Astrocyte of the spinal cord (primary cell): Measurements from ENCODE around the gene MRGPRG.

Experiments
- DNase-seq: peaks from one replicate; pipeline ENCODE4 v3.0.0; 2011; ENCODE audit warnings: low read depth, low spot score
- H3K4me3 ChIP-seq: 2 replicates; pipeline ENCODE4 v1.5.1; 2011; ENCODE audit warnings: low read depth, mild to moderate bottlenecking, low read length, moderate library complexity
- in situ Hi-C: cut with HindIII; loops from 2 replicates; pipeline ENCODE4 v1.10.0; 2017; ENCODE audit warnings: low sequenced_read_pairs
- TF ChIP-seq, protein P1 (sequence below): IDR thresholded peaks from 2 replicates; pipeline ENCODE4 v1.5.1; 2012; ENCODE audit warnings: low read depth, mild to moderate bottlenecking, low read length, inconsistent platforms

Gene MRGPRG

DNA sequence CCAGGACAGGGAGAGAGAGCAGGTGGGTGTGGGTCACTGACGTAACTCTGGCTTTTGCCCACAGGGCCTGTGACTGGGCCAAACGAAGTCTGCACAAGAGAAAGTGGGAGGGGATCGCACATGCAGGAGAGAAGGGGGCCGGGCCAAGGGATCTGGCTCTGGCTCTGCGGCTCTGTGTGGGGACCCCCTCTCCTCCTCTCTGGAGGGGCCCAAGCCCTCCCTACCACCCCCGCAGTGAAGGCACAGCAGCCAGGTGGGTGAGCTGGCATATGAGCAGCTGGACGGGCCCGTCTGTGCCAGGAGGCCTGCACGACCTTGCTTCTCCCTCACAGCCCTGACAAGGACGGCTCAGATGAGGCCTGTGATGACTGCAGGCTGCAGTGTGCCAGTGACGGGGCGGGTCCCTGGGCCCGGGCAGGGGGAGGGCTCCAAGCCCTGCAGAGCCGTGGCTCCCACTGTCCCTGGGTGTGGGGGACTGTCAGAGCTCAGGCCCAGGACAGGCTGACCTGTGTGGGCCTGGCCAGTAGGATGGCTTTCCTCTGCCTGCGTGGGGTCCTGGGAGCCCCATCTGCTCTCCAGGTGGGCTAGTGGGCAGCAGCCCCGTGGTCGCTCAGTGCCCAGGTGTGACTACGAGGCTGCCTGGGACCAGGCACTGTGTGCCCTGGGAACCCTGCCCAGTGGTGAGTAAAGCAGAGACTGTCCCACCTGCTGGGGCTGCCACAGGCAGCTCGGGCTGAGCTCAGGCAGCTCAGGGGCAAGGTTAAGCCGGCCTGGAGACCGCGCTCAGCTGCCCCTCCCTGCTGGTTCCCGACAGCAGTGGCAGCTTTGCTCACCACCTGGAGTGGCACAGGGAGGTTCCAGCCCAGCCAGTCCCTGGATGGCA is 22.2 kb downstream of the MRGPRG start:
- in situ Hi-C loops, result no loop called here
- H3K4me3 ChIP-seq, result no peak overlapping the region
- TF ChIP-seq, protein P1, sequence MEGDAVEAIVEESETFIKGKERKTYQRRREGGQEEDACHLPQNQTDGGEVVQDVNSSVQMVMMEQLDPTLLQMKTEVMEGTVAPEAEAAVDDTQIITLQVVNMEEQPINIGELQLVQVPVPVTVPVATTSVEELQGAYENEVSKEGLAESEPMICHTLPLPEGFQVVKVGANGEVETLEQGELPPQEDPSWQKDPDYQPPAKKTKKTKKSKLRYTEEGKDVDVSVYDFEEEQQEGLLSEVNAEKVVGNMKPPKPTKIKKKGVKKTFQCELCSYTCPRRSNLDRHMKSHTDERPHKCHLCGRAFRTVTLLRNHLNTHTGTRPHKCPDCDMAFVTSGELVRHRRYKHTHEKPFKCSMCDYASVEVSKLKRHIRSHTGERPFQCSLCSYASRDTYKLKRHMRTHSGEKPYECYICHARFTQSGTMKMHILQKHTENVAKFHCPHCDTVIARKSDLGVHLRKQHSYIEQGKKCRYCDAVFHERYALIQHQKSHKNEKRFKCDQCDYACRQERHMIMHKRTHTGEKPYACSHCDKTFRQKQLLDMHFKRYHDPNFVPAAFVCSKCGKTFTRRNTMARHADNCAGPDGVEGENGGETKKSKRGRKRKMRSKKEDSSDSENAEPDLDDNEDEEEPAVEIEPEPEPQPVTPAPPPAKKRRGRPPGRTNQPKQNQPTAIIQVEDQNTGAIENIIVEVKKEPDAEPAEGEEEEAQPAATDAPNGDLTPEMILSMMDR, result no peak
- DNase-seq, result no peak

DNA sequence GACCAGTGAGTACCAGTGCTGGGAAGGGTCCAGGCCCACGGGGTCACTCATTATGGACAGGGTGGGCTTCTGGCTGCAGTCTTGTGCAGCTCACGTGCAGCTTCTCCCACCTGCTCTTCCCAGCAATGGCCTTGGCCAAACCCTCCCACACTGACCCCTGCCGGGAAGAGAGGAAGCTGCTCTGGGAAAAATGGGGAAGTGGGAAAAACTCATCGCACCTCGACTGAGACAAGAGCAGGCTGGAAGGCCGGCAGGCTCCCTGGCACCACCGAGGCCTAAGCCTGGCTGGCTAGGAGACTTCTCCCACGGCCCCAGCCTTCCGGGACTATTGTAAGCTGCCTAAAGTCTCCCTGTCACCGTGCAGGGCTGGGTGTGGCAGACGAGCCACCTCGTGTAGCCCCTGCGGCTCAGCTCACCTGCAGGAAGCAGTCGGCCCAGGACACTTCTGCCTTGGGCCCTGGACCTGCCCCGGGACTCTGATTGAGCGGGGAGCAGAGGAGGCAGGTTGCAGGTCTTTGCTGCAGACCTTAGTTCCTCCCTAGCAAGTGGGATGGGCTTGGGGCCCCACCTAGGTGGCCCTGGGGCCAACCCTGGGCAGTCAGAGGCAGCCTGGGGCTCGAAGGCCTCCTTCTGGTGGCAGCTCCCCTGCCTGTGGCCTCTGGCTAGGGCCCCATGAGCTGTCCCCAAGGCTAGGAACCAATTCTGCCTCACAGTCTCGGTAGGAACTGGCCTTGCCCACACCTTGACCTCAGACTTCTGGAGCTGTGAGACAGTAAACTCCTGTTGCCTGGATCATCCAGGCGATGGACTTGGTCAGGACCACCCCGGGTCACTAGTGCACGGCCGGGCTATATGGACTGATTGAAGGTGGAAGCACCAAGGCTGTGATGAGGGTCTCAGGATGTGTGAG is 23.1 kb downstream of the MRGPRG start:
- no peak overlapping the region for H3K4me3 ChIP-seq
- TF ChIP-seq, protein P1, result peak; percentile 54
- in situ Hi-C loops, result no loop called here
- no peak for DNase-seq

DNA sequence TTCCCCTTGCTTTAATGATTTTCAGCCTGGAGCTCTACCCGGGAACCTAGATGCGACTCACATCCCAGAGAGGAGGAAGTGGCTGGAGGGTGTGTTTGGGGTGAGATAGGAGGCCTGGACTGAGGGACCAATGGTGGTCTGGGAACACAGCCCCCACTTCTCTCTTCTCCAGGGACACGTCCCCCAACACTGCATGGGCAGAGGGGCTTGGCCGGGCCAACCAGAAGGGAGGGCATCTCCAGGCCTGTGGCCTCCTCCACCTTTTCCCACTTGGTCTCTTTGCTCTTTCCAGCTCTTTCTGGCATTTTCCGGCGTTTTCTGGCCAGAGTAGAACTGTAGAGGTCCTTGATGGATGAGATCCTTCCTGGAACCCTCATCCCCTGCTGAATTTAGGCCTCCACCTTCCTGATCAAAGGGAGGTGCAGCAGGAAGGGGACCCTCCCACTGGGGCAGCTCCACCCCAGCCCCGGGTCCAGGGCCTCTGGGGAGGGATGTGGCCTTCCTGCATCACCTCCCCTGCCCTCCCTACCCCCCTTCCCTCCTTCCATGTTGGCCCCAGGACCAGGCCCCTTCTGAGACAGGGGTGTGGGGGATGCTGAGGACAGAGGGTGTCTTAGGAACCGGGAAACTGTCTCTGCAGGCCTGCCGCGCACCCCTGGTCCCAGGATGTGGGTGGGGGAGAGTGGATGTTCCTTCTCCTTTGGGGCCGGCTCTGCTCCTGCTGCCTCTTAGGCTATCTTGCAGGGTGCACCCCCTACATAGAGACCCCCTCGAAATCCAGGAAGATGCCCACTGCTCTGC is 24.4 kb downstream of the MRGPRG start:
- in situ Hi-C loops, result no loop called here
- DNase-seq, result no peak
- TF ChIP-seq, protein P1, result no peak
- H3K4me3 ChIP-seq, result no peak overlapping the region

DNA sequence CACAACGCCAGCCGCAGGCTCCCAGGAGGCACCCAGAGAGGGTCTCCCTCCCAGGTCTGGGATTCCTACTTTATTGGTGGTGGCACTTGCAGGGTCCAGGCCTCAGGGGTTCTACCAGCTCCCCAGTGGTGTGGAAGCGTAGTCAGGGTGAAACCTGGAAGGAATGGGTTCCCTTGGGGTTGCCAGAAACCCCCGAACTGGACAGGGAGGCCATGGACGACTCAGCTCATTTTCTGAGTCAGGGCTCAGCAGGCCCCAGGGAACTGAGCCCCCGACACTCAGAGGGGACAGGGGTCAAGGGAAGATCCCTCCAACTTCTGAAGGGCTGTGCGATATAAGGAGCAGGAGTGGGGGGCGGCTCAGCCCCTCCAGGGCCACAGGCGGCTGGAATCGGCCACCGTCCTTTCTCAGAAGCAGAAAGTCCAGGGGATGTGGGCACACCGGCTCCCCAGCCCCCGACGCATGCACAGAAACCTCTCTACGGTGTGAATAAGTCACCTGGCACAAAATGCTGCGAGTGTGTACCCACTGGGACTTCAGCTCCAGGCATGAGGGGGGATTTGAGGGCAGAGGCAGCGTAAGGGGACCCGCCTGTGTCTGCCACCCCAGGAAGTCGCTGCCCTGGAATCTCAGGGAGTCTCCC is 25.1 kb downstream of the MRGPRG start:
- no peak overlapping the region for H3K4me3 ChIP-seq
- DNase-seq, result no peak
- TF ChIP-seq, protein P1, result no peak
- in situ Hi-C loops, result no loop called here

DNA sequence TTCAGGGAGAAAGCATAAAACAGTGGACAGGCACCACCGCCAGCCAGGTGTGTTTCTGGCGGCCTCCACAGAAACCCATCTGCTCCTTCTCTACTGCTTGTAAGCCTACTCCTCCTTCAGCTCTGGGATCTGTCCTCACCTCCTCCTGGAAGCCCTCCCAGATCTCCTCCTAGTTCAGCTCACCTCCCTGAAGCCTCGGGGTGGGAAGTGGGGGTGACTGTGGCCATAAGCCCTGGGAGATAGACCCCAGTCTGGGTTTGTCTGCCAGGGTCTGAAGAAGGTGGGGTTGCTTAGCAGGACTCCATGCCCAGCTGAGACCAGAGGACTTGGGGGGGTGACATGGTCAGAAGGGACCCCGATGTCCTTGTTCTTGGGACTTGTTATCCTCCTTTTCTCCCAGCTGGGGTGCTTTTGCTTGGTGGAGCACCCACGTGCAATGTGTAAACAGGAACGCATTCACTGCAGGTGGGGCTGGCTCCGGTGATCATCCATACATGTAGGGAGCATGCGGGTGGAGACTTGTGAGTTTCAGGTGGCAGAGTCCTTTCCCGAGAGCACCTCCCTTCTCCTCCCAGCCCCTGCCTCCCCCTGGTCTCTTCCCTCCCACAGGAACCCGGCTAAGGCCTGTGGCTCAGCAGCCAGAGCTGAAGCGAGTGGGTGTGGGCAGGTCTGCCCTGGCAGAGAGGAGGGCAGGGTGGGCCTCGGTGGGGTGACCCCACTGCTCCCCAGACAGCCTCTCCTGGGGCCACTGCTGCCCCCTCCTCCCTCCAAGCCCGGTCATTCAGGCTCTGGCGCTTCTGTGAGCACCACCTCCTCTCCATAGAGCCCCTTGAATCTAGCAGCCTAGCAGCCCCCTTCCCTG is 25.9 kb downstream of the MRGPRG start:
- in situ Hi-C loops, result no loop called here
- DNase-seq, result no peak
- TF ChIP-seq, protein P1, result no peak
- no peak overlapping the region for H3K4me3 ChIP-seq
